Measurements from ENCODE around the gene NFKBIZ.

NFKBIZ gene

GRCh38 chr3:101848754-101849713, at the start of gene NFKBIZ:
Gene NFKBIZ (plus strand): TSS chr3:101849514. CDS start chr3:101849629, 115 bp downstream.
- peak; percentile 80 to 87 for DNase-seq (ENCODE audit: low read depth in 2 of 2)

DNA sequence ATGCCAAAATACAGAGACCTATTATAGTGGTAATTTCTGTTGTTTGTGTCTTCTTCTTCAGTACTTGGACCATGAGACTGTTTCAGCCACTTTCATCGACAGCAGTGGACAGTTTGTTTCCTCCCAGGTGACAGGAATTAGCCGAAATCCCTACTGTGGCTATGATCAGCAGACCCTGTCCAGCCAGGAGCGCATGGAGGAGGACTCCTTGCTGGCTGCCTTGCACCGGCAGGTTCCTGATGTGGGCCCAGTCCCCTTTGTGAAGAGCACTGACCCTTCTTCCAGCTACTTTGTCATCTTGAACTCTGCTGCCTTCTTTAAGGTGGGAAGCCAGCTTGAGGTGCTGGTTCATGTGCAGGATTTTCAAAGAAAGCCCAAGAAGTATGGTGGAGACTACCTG, 48.1 kb upstream of the NFKBIZ start:
- DNase-seq (ENCODE audit: low read depth in 2 of 2) = no peak

DNA sequence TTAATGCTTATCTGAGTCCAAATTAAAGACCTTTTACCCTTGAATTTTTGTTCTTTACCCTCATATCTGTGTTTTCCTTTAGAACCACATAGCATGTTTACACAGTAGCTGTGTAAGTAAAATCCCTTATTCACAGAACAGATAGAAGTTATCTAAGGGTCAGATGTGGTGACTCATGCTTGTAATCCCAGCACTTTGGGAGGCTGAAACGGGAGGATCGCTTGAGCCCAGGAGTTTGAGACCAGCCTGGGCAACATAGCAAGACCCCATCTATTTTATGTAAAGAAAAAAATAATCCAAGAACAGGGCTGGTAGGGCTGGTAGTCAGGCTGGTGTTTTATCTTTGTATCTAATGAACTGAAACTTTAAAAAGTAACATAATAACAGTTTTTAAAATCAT, 47.1 kb upstream of the NFKBIZ start:
- no peak for DNase-seq (ENCODE audit: low read depth in 2 of 2)

DNA sequence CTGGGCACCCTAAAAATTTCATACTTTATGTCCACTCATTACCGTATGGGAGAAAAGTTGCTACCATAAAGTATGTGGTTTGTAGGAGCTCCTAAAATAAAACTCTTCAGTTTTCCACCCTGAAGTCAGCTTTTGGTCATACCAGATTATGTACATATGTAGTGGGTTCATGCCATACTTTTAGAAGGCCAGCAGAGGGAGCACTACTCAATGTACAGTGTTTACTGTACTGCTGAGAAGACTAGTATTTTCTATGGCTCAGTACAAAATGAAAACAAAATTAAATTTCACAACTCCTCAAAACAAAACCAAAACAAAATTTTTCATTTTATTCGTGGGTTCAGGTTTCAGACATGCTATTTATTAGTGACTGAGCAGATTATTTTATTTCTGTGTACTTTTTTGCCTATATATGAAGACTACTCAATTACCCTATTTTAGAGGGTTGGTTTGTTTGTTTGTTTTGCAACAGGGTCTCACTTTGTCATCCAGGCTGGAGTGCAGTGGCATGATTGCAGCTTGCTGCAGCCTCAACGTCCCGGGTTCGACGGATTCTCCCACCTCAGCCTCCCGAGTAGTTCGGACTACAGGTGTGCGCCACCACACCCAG, 46.0 kb upstream of the NFKBIZ start:
- DNase-seq (ENCODE audit: low read depth in 2 of 2) = peak; percentile 24 to 38

- no peak for DNase-seq (ENCODE audit: low read depth in 2 of 2)
These were observed 45.4 kb upstream of the NFKBIZ start for GRCh38 chr3:101803939-101804338.

GRCh38 chr3:101806491-101806890, 42.8 kb upstream of the NFKBIZ start:
- DNase-seq (ENCODE audit: low read depth in 2 of 2) = no peak

DNA sequence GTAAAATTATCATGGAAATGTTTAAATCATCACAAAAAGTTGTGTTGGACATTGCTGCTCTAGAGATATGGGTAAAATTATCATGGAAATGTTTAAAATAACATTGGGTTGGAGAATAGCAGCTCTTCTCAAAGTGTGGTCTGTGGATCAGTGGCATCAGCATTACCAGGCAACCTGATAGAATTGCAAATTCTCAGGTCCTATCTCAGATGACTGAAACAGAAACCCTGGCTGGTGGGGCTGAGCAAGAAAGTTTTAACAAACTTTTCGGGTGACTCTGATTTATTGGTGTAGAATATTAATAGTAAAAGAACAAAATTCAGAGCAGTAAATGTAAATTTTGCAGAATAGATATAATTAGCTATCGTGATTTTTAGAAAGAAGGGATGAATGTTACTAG, 41.4 kb upstream of the NFKBIZ start:
- DNase-seq (ENCODE audit: low read depth in 2 of 2) = no peak

GRCh38 chr3:101809178-101810021, 39.9 kb upstream of the NFKBIZ start:
- no peak for DNase-seq (ENCODE audit: low read depth in 2 of 2)

GRCh38 chr3:101810022-101810418, 39.3 kb upstream of the NFKBIZ start:
- no peak for DNase-seq (ENCODE audit: low read depth in 2 of 2)

DNA sequence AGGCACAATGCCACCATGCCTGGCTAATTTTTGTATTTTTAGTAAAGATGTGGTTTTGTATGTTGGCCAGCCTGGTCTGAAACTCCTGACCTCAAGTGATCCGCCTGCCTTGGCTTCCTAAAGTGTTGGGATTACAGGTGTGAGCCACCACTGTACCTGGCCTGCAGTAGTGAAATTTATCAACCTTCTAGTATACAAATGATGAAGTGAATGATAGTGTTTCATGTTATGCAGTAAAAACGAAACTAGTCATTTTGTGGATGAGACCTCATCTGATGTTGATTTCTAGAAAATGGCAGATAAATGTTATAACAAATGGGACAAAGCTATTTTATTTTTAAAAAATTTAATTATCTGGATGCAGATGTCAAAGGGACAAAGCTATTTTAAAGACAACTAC, 37.4 kb upstream of the NFKBIZ start:
- no peak for DNase-seq (ENCODE audit: low read depth in 2 of 2)

- DNase-seq (ENCODE audit: low read depth in 2 of 2) = no peak
These were observed 36.4 kb upstream of the NFKBIZ start for GRCh38 chr3:101812895-101813294.

- DNase-seq (ENCODE audit: low read depth in 2 of 2) = no peak
These were observed 35.4 kb upstream of the NFKBIZ start for GRCh38 chr3:101813817-101814440.

DNA sequence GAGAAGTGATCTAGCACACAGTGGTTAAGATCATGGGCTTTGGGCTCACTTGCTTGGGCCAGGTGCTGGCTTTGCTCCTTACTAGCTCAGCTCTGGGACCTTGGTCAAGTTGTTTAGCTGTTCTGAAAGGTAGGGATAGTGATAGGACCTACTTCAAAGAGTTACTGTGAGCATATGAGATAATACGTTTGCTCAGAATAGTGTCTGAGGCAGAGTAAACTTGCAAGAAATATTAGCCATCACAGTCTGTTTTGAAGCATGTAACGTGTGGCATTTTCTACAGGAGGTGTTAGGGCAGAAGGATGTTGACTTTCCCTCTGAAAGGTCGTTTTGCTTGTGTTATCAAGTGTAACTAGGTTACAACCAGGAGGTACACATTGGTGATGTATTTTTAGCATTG, 34.5 kb upstream of the NFKBIZ start:
- DNase-seq (ENCODE audit: low read depth in 2 of 2) = no peak

DNA sequence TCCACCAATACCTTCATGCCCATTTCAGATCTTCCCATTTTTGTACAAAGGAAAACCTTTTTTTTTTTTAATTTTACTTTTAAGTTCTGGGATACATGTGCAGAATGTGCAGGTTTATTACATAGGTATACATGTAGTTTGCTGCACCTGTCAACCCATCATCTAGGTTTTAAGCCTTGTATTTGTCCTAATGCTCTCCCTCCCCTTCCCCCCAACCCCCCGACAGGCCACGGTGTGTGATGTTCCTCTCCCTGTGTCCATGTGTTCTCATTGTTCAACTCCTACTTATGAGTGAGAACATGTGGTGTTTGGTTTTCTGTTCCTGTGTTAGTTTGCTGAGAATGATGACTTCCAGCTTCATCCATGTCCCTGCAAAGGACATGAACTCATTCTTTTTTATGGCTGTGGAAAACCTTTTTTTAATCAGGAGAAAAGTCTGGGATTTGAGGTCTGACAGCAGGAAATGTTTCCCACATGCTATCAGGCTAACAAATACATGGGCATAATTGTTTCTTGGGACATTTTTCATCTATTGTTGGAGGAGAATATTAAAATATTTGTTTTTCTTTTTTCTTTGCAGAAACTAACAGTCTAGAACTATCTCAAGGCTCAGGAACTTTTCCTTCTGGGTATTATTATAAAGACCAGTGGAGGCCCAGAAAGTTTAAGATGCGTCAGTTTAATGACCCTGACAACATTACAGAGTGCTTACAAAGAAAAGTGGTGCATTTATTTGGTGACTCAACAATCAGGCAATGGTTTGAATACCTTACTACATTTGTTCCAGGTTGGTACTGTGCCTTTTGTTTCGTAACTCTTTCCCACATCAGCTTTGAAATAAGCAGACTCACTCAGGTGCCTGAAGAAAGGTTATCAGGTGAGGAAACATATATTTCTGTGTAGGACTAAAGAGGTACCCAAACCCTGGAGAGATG, 32.8 kb upstream of the NFKBIZ start:
- DNase-seq (ENCODE audit: low read depth in 2 of 2) = no peak

GRCh38 chr3:101817992-101818391, 31.3 kb upstream of the NFKBIZ start:
- no peak for DNase-seq (ENCODE audit: low read depth in 2 of 2)

DNA sequence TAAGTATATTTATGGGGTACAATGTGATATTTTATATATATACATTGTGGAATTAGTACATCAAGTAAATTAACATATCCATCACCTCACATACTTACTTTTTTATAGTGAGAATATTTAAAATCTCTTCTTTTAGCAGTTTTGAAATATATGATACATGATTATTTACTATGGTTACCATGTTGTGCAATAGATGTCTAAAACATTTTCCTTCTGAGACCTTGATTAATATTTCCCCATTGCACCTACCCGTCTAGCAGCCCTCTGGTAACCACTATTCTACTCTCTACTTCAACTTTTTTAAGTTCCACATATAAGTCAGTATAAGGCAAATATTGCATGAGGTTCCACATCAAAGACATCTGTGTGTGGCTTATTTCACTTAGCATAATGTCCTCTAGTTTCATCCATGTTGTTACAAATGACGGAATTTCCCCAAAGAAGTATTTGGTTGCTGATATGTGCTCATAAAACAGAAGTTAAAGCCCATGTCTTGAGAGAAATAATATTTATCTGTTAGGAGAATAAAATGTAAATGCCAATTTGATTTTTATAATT, 29.6 kb upstream of the NFKBIZ start:
- no peak for DNase-seq (ENCODE audit: low read depth in 2 of 2)

- DNase-seq (ENCODE audit: low read depth in 2 of 2) = no peak
These were observed 27.8 kb upstream of the NFKBIZ start for GRCh38 chr3:101821503-101821902.

GRCh38 chr3:101823525-101823924, 25.8 kb upstream of the NFKBIZ start:
- DNase-seq (ENCODE audit: low read depth in 2 of 2) = no peak

DNA sequence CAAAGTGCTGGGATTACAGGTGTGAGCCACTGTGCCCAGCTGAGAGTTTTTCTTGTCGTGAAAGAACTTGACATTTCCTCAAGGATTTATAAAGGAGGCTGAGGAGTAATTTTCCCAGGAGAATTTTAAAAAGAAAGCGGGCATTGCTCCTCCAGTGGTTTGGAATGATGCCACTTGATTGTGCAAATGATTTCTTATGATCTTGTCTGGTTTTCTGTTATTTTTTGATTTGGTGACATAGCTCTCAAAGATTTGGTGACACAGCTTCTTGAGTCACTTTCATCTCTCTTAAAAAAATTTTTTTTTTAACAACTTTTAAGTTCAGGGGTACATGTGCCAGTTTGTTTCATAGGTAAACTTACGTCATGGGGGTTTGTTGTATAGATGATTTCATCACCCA, 24.6 kb upstream of the NFKBIZ start:
- DNase-seq (ENCODE audit: low read depth in 2 of 2) = no peak

DNA sequence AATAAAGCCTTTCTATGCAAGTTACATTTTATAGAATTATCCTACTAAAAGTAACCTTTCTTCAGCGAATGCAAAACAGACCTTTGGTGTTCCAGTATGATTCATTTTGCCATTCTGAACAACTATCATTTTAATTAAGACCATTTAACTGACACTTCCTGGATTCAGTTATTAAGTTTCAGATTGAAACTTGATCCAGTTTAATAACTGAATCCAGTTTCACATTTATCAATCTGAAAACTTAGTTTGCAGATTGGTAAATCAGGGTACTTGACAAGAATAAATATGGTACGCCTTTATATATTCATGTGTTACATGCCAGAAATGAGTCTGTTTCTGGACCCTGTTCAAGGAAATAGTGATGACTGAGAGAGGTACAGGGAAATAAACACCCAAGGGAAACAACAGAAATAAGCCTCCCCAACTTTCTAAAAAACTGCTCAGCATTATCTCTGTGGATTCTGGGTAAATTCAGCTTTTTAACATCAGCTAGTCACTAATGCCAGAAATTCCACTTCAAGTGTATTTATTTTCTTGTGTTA, 23.3 kb upstream of the NFKBIZ start:
- DNase-seq (ENCODE audit: low read depth in 2 of 2) = no peak
